ENCODE results near the gene HS3ST2. TPM values are rescaled to one million over a fixed set of nuclear protein-coding genes. Genes with fewer than 3 reads are reported as not detected.
"Not testable (repeated sequence)": the region's sequence is repeated elsewhere in the genome, so short reads cannot be mapped to it uniquely, and the experiment has no call there.

The HS3ST2 gene
- total RNA-seq, 2 experiments from 2014 or later, result not detected

- no peak overlapping the region for H3K27ac Mint-ChIP-seq
- no peak overlapping the region for H3K4me3 Mint-ChIP-seq
- no peaks in the 10 kb centered on the region for H3K36me3 Mint-ChIP-seq (ENCODE audit: low read depth)
- peaks cover 11% of the 10 kb centered on the region for H3K27me3 Mint-ChIP-seq (ENCODE audit: low read depth)
- CTCF ChIA-PET, result no interaction called here
- no peaks in the 10 kb centered on the region for H3K4me1 Mint-ChIP-seq (ENCODE audit: low read depth)
- intact Hi-C loops (cut with micrococcal nuclease), result no loop called here
- H3K9me3 Mint-ChIP-seq, result no peaks in the 10 kb centered on the region
- DNase-seq, result no peak
Observed at GRCh38 chr16:22926105-22926751, 112.3 kb downstream of the HS3ST2 start.

DNA sequence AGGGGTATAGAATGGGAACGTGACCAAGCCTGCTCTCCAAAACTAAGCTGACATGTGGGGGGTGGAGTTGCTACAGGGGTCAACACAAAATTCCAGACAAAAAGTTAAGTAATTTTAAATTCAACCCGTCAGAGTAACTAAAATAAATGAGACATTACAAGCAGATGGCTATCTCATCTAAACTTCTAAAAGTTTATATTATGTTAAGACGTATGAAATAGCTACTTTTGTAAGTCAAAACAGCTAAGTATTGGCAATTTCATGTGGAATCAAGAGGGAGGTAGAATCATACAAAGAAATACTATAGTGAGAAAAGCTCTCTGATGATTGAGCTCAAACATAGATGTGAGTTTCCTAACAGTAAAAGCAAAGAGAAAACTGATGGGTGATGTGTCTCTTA lies 113.3 kb downstream of the HS3ST2 start:
- intact Hi-C loops (cut with micrococcal nuclease), result no loop called here
- Mint-ChIP-seq H3K27ac (no peak overlapping the region), H3K36me3 (ENCODE audit: low read depth) (no peaks in the 10 kb centered on the region)

DNA sequence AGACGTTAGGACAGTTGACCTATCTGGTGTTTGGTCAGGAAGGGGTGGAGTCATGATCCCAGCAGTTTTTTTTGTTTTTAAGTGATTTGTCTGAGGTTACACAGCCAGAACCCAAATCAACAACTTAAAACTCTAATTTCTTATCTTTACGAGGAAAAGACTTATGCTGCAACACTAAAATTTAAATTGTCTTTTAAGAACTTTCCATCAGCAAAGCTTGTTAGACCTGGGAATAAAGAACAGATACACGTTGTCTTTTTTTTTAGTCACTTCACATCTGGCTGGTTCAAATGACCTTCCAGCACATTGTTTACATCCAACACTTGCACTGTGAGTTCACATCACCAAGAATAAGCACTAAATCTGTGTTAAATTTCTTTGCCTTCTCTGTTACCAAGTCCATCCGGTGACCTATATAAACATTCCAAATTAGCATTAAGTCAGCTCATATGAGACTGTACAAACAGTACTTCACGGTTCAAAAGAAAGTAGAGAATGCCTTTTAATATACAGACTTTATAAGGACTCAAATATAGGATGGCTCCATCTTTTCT lies 115.0 kb downstream of the HS3ST2 start:
- DNase-seq, result no peak
- intact Hi-C loops (cut with micrococcal nuclease), result no loop called here
- Mint-ChIP-seq H3K27ac (no peak overlapping the region), H3K9me3 (no peaks in the 10 kb centered on the region), H3K4me1 (ENCODE audit: low read depth) (no peaks in the 10 kb centered on the region), H3K36me3 (ENCODE audit: low read depth) (no peaks in the 10 kb centered on the region), H3K4me3 (no peak overlapping the region), H3K27me3 (ENCODE audit: low read depth) (peaks cover 16% of the 10 kb centered on the region)
- CTCF ChIA-PET, result interaction anchor here (0.5 to 0.6 kb wide), 2 partner anchors 15 to 266 kb away, joined by 4 read pairs; no protein-coding TSS in a partner anchor

More for the DNA sequence above, 113.3 kb downstream of the HS3ST2 start:
- Mint-ChIP-seq H3K4me3 (no peak overlapping the region), H3K9me3 (no peaks in the 10 kb centered on the region), H3K27me3 (ENCODE audit: low read depth) (peaks cover 19% of the 10 kb centered on the region), H3K4me1 (ENCODE audit: low read depth) (no peaks in the 10 kb centered on the region)
- DNase-seq, result no peak
- CTCF ChIA-PET, result no interaction called here

- DNase-seq, result no peak
- Mint-ChIP-seq H3K27ac (no peak overlapping the region), H3K27me3 (ENCODE audit: low read depth) (peaks cover 14% of the 10 kb centered on the region), H3K4me3 (no peak overlapping the region), H3K36me3 (ENCODE audit: low read depth) (no peaks in the 10 kb centered on the region), H3K4me1 (ENCODE audit: low read depth) (no peaks in the 10 kb centered on the region), H3K9me3 (no peaks in the 10 kb centered on the region)
- CTCF ChIA-PET, result interaction anchor here (0.5 kb wide), 1 partner anchor 267 kb away, joined by 4 read pairs; no protein-coding TSS in a partner anchor
- intact Hi-C loops (cut with micrococcal nuclease), result no loop called here
Observed at GRCh38 chr16:22929461-22929860, 115.5 kb downstream of the HS3ST2 start.

- DNase-seq, result no peak
- Mint-ChIP-seq H3K4me3 (no peak overlapping the region), H3K4me1 (ENCODE audit: low read depth) (no peaks in the 10 kb centered on the region), H3K27ac (no peak overlapping the region), H3K36me3 (ENCODE audit: low read depth) (no peaks in the 10 kb centered on the region), H3K27me3 (ENCODE audit: low read depth) (peaks cover 16% of the 10 kb centered on the region), H3K9me3 (no peaks in the 10 kb centered on the region)
- CTCF ChIA-PET, result interaction anchor here (0.7 kb wide), 1 partner anchor 391 kb away, joined by 3 read pairs; no protein-coding TSS in a partner anchor
- intact Hi-C loops (cut with micrococcal nuclease), result no loop called here
Observed at GRCh38 chr16:22932032-22932771, 118.2 kb downstream of the HS3ST2 start.

DNA sequence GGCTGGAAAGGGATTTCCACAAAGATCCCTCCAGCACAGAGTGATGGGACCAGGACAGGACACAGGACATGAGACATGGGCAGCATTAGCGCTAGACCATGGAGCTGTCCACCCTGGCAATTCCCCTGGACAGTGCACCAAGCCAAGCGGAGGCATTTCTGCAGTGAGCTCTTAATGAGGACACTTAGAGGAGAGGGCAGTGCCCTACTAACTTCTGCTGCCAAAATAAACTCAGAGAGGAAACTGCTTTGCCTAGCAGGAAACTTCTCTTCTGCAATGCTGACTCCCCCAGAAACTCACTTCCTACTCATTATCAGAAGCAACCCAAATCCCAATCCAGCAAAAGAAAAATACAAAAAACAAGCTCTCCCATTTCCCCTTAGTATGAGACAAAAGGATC lies 119.2 kb downstream of the HS3ST2 start:
- H3K9me3 Mint-ChIP-seq, result no peaks in the 10 kb centered on the region
- no peaks in the 10 kb centered on the region for H3K4me1 Mint-ChIP-seq (ENCODE audit: low read depth)
- no peak overlapping the region for H3K27ac Mint-ChIP-seq
- CTCF ChIA-PET, result interaction anchor here (0.7 kb wide), 1 partner anchor 392 kb away, joined by 3 read pairs; no protein-coding TSS in a partner anchor
- no peak overlapping the region for H3K4me3 Mint-ChIP-seq
- H3K36me3 Mint-ChIP-seq (ENCODE audit: low read depth), result no peaks in the 10 kb centered on the region
- DNase-seq, result no peak
- intact Hi-C loops (cut with micrococcal nuclease), result no loop called here
- H3K27me3 Mint-ChIP-seq (ENCODE audit: low read depth), result peaks cover 14% of the 10 kb centered on the region

- CTCF ChIA-PET, result no interaction called here
- Mint-ChIP-seq H3K36me3 (ENCODE audit: low read depth) (no peaks in the 10 kb centered on the region), H3K27me3 (ENCODE audit: low read depth) (peaks cover 17% of the 10 kb centered on the region), H3K27ac (no peak overlapping the region), H3K4me3 (no peak overlapping the region), H3K9me3 (no peaks in the 10 kb centered on the region), H3K4me1 (ENCODE audit: low read depth) (no peaks in the 10 kb centered on the region)
- intact Hi-C loops (cut with micrococcal nuclease), result no loop called here
- no peak for DNase-seq
Observed at GRCh38 chr16:22934786-22935185, 120.8 kb downstream of the HS3ST2 start.

DNA sequence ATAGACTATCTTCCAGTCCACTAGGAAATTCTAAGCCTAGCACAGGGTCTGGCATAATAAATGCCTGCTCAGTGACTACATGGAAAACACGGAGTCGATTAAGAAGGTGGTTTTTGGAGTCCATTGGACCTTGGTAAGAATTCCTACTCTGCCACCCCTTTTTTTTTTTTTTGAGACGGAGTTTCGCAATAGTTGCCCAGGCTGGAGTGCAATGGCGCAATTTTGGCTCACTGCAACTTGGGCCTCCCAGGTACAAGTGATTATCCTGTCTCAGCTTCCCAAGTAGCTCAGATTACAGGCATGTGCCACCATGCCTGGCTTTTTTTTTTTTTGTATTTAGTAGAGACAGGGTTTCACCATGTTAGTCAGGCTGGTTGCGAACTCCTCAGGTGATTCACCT lies 123.2 kb downstream of the HS3ST2 start:
- Mint-ChIP-seq H3K36me3 (ENCODE audit: low read depth) (no peaks in the 10 kb centered on the region), H3K27ac (no peak overlapping the region), H3K9me3 (no peaks in the 10 kb centered on the region), H3K4me1 (ENCODE audit: low read depth) (no peaks in the 10 kb centered on the region), H3K4me3 (no peak overlapping the region), H3K27me3 (ENCODE audit: low read depth) (peaks cover 20% of the 10 kb centered on the region)
- DNase-seq, result no peak
- intact Hi-C loops (cut with micrococcal nuclease), result no loop called here
- CTCF ChIA-PET, result interaction anchor here (1.1 kb wide), 1 partner anchor 40 kb away, joined by 3 read pairs; no protein-coding TSS in a partner anchor

- Mint-ChIP-seq H3K27ac (no peak overlapping the region), H3K9me3 (no peaks in the 10 kb centered on the region), H3K36me3 (ENCODE audit: low read depth) (no peaks in the 10 kb centered on the region), H3K4me3 (no peak overlapping the region), H3K4me1 (ENCODE audit: low read depth) (no peaks in the 10 kb centered on the region), H3K27me3 (ENCODE audit: low read depth) (peaks cover 28% of the 10 kb centered on the region)
- no peak for DNase-seq
- CTCF ChIA-PET, result no interaction called here
- intact Hi-C loops (cut with micrococcal nuclease), result no loop called here
Observed at GRCh38 chr16:22938647-22939046, 124.7 kb downstream of the HS3ST2 start.

DNA sequence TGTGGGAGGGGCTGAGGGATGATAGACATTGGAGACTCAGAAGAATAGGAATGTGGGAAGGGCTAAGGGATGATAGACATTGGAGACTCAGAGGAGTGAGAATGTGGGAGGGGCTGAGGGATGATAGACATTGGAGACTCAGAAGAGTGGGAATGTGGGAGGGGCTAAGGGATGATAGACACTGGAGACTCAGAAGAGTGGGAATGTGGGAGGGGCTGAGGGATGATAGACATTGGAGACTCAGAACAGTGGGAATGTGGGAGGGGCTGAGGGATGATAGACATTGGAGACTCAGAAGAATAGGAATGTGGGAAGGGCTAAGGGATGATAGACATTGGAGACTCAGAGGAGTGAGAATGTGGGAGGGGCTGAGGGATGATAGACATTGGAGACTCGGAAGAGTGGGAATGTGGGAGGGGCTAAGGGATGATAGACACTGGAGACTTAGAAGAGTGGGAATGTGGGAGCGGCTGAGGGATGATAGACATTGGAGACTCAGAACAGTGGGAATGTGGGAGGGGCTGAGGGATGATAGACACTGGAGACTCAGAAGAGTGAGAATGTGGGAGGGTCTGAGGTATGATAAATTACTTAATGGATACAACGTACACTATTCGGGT lies 125.9 kb downstream of the HS3ST2 start:
- H3K9me3 Mint-ChIP-seq; H3K36me3 Mint-ChIP-seq (ENCODE audit: low read depth); intact Hi-C loops (cut with micrococcal nuclease); CTCF ChIA-PET; H3K4me1 Mint-ChIP-seq (ENCODE audit: low read depth); DNase-seq; H3K27ac Mint-ChIP-seq; H3K4me3 Mint-ChIP-seq: not testable (repeated sequence)
- peaks cover 34% of the 10 kb centered on the region for H3K27me3 Mint-ChIP-seq (ENCODE audit: low read depth)

DNA sequence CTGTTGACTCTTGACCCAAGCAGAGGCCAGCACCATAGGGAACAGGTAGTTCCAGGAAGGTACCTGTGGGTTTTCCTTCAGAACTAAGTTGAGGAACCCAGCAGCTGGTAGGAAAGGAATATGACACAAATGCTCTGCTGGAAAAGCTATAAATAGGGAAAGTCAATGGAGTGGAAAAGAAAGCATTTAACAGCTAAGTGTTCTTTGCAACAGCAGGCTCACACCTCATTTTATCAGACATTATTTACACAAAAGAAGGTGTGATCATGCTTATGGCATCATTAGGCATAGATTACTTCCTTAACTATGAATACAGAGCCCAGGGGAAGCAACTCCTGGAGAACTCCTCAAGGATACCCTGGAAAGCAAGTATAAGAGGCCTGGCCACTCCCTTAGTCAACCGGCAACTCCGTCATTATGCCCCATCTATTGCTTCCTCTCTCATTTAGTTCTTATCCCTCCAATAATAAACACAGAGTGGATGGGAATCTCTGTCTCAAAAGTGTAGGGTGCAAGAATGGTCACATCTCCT lies 128.1 kb downstream of the HS3ST2 start:
- peaks cover 34% of the 10 kb centered on the region for H3K27me3 Mint-ChIP-seq (ENCODE audit: low read depth)
- no peak for DNase-seq
- CTCF ChIA-PET, result no interaction called here
- H3K9me3 Mint-ChIP-seq, result no peaks in the 10 kb centered on the region
- H3K4me1 Mint-ChIP-seq (ENCODE audit: low read depth), result no peaks in the 10 kb centered on the region
- intact Hi-C loops (cut with micrococcal nuclease), result no loop called here
- no peak overlapping the region for H3K4me3 Mint-ChIP-seq
- no peak overlapping the region for H3K27ac Mint-ChIP-seq
- no peaks in the 10 kb centered on the region for H3K36me3 Mint-ChIP-seq (ENCODE audit: low read depth)

- Mint-ChIP-seq H3K27ac (no peak overlapping the region), H3K36me3 (ENCODE audit: low read depth) (no peaks in the 10 kb centered on the region), H3K9me3 (no peaks in the 10 kb centered on the region), H3K27me3 (ENCODE audit: low read depth) (peaks cover 39% of the 10 kb centered on the region), H3K4me1 (ENCODE audit: low read depth) (no peaks in the 10 kb centered on the region), H3K4me3 (no peak overlapping the region)
- no peak for DNase-seq
- intact Hi-C loops (cut with micrococcal nuclease), result no loop called here
- CTCF ChIA-PET, result no interaction called here
Observed at GRCh38 chr16:22942811-22943210, 128.8 kb downstream of the HS3ST2 start.

Measured in activated naive CD4-positive, alpha-beta T cell treated with anti-CD3 and anti-CD28 coated beads for 36 hours (primary cell).